Erythroblast (primary cell): Measurements from ENCODE around the gene TFAP2A.

Source experiments
- DNase-seq, 2 experiments: peaks; one replicate each; lab custom pipeline; 2025; lab: John Stamatoyannopoulos, UW
- GATA1 ChIP-seq: IDR thresholded peaks from 2 replicates; pipeline ENCODE4 v1.6.1; 2011; ENCODE audit warnings: low read depth, mild to moderate bottlenecking, control low read depth, low read length, moderate library complexity
- POLR2A ChIP-seq: IDR thresholded peaks from 2 replicates; pipeline ENCODE4 v1.6.1; 2011; ENCODE audit warnings: mild to moderate bottlenecking, low read length

Gene TFAP2A

DNA sequence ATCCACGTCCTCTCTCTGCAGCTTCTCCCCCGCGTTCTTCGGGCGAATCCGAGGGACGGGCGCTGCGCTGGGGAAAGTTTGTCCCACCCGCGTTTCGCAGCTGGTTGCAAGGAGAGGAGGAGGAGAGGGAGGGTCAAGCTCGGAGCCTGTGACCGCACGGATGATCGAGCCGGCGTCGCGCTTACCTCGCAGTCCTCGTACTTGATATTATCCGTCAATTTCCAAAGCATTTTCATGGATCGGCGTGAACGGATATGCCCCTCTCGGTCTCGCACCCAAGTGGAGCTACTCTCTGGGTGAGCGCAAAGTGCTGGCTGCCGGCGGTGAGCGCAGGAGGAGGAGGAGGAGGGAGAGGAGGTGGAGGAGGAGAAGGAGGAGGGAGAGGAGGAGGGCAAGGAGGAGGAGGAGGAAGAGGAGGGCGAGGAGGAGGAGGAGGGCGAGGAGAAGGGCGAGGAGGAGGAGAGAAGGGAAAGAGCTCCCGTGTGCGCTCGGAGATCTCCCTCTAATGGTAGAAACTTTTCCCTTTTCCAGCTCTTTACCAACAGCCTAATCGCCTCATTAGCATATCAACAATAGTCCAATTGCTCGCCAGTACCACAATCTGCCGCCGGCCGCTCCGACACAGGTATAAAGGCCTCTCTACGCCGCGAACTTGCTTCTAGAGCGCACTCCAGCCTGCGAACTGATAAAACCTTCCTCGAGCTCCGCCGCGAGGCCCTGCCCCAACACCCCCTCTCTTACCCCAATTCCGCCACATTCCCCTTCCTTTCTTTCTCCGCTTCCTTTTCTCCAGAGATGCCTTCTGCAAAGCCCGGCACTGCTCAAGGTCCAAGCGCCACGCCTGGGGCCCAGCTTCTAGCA is at the start of gene TFAP2A:
TFAP2A (minus strand) TSS at position 319 of the 861 bp plus-strand sequence; CDS start at position 236, 83 bp downstream.
- DNase-seq, result no peak

DNA sequence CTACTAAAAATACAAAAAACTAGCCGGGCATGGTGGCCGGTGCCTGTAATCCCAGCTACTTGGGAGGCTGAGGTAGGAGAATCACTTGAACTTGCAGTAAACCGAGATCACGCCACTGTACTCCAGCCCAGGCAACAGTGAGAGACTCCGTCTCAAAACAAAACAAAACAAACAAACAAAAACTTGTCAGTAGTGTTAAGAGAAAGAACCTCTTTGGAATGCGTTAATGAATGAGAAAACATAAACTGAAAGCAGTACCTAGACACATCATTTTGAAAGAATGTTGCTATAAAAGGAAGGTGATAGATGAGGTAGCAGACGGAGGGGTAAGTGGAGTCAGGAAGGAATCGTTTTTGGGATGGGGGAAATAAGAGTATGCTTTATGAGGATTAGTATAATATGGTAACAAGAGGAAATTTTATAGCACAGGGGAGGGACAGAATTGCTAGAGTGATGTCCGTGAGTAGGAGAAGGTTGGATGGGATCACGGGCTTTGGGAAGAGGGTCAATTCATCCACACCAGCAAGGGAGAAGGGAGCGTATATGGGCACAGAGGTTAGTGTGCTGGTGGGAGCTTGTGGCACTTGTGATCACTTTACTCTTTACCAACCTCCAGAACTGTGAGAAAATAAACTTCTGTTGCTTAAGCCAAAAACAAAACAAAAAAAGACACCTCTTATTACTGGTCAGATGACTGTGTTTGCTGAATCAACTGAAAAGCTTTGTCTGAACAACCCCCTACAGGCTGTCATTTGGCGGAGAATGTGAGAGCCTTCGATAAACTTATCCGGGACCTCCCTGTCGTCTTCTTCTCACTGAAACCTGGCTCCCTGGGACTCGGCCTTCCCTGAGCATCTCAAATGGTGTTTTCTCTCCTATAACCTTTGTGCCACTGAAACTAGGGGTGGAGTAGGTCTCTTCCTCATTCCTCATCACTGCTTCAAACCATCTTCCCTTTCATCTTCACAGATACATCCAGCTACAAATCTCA is 48.9 kb upstream of the TFAP2A start:
- DNase-seq, result no peak
- no peak for TF ChIP-seq GATA1
- no peak for TF ChIP-seq POLR2A

More for the DNA sequence above, at the start of gene TFAP2A:
- TF ChIP-seq GATA1 (no peak), POLR2A (no peak)

DNA sequence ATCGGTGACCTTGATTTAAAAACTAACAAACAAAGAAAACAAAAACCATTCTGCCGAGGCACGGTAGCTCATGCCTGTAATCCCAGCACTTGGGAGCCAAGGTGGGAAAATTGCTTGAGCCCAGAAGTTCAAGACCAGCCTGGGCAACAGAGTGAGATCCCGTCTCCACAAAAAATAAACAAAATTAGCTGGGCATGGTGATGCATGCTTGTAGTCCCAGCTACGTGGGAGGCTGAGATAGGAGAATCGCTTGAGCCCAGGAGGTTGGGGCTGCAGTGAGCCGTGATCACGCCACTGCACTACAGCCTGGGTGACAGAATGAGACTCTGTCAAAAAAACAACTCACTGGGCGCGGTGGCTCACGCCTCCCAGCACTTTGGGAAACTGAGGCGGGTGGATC is 48.2 kb upstream of the TFAP2A start:
- DNase-seq, result no peak
- TF ChIP-seq GATA1 (no peak), POLR2A (no peak)

DNA sequence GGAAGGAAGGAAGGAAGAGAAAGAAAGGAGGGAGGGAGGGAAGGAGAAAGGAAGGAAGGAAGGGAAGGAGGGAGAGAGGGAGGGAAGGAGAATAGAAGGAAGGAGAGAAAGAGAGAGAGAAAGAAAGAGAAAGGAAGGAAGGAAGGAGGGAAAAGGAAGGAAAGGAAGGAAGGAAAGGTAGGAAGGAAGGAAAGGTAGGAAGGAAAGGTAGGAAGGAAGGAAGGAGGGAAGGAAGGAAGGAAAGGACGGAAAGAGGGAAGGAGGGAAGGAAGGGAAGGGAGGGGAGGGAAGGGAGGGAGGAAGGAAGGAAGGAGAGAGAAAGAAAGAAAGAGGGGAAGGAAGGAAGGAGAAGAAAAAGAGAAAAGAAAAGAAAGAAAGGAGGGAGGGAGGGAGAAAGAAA is 47.0 kb upstream of the TFAP2A start:
- no peak for DNase-seq
- TF ChIP-seq POLR2A (no peak), GATA1 (no peak)

DNA sequence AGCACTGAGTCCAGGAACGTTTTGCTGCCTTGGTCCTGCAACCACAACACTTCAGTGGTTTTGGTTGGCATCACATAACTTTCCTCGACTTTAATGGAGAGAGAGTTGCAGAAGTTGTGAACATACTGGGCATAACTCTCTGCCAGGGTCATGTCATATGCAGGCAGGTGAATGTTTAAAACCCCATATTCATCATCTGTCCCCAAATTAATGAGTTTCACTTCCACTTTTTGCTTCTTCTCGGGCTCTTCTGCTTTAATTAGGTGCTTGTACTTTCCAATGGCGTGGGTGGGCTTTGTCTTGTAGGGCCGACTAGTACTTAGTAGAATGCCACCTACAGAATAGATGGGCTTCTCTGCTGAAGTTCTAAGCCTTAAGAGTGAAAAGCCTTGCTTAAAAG is 45.2 kb upstream of the TFAP2A start:
- TF ChIP-seq GATA1 (no peak), POLR2A (no peak)
- DNase-seq, result no peak

DNA sequence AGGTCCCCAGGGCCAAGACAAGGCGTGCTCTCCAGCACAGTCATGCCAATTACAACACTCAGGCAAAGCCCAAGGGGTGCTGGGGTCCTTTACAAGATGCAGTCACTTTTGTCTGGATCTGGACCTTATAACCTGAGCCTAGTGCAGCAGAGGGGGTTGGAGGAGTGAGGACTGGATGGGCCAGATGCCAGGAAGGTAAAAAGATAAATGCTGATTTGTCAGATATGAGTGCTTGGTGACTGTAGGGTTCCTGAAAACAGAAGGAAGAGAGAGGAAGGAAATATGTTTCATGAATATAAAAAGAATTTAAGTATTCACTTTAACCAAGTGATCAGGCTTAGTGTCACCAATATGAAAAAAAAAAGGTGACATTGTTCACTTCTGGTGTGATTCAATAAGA is 43.4 kb upstream of the TFAP2A start:
- DNase-seq, result no peak
- TF ChIP-seq GATA1, result no peak
- no peak for TF ChIP-seq POLR2A

DNA sequence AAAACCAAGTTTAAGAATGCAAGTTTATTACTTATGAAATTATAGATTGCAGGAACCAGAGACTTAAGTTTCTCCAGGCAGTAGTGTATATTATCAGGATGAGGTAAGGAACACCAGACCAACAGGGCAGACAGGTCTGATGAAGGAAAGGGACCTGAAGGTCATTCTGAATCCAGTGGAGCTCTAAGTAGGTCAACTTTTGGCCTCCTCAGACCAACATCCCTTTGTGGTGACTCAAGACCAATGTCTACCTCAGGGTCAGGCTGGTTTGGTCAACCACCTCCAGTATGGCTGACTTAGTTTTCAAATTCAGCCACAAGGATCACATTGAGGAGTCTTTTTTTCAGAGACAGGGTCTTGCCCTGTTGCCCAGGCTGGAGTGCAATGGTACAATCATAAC is 38.7 kb upstream of the TFAP2A start:
- no peak for TF ChIP-seq GATA1
- no peak for TF ChIP-seq POLR2A
- no peak for DNase-seq

DNA sequence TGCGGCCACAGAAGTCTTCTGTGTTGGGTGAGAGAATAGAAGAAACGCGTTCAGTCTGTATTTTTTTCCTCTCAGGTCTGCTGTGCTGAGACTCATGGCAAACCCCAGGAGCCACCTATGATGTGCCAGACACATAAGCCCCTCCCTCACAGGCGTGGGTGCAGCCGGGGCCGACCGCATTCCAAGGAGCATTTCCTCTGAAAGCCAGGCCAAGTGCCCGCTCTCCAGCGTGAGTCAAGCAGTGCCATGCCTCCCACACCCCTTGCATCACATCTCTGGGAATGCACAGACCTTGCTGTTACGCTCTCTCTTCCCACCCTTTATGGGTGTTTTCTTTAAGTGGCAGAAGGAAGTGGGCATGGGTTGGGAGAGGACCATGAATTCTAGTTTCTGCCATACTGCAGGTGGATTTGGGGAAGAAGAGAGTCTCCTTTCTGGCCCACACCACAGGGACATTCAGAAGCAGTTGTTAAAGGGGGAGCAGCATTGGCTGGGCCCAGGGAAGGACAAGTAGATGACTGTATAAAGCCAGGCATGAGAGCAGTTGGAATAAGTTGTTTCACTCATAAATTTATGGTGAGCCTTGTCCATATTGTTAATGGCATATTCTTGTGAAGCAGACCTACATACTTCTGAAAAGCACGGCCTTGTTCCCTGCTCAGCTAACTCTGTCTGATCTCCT is 37.1 kb upstream of the TFAP2A start:
- DNase-seq, result no peak

DNA sequence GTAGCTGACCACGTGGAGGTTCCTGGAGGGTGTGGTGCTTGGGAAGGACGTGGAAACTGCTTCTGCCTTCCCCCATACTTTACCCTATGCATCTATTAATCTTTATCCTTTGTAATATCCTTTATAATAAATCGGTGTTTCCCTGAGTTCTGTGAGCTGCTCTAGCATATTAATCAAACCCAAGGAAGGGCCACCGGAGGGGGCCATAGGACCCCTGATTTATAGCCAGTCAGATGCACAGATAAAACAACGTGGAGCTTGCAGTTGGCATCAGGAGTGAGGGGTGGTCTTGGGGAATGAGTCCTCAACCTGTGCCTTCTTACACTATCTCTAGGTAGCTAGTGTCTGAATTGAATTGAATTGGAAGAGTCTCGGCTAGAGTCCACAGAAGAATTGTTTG is 36.5 kb upstream of the TFAP2A start:
- TF ChIP-seq GATA1, result no peak
- TF ChIP-seq POLR2A, result no peak
- DNase-seq, result peak in 1 of 2 experiments; percentile 3

More for the DNA sequence above, 37.1 kb upstream of the TFAP2A start:
- no peak for TF ChIP-seq POLR2A
- no peak for TF ChIP-seq GATA1

DNA sequence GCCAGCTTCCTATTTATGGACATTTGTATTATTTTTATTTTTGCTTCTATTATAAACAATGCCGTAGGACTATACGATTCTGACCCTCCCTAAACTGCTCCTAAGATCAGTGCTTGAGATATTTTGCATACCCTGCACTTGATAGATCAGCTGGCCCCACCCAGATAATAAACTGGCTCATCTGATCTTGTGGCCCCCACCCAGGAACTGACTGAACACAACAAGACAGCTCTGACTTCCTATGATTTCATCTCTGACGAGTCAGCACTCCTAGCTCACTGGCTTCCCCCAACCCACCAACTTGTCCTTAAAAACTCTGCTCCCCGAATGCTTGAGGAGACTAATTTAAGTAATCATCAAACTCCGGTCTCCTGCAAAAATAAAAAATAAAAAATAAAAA is 34.9 kb upstream of the TFAP2A start:
- TF ChIP-seq GATA1, result no peak
- no peak for TF ChIP-seq POLR2A
- peak; percentile 5 to 67 for DNase-seq

DNA sequence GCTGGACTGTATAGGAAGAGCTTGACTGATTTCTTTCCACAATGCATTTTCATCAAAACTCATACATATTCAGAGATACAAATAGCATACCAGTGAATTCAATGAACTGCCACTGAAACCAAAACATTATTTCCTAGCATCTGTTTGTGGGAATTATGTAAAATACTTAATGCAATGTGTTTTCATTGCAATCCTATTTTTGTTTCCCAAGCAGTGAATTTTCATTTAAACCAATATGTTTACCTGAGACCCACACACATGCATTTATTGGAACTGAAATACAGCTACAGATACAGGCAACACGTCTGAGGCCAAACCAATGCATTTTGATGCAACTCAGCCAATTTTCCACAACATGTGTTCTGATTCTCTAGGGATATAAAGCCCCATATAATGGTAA is 33.2 kb upstream of the TFAP2A start:
- no peak for TF ChIP-seq POLR2A
- TF ChIP-seq GATA1, result no peak
- DNase-seq, result no peak

DNA sequence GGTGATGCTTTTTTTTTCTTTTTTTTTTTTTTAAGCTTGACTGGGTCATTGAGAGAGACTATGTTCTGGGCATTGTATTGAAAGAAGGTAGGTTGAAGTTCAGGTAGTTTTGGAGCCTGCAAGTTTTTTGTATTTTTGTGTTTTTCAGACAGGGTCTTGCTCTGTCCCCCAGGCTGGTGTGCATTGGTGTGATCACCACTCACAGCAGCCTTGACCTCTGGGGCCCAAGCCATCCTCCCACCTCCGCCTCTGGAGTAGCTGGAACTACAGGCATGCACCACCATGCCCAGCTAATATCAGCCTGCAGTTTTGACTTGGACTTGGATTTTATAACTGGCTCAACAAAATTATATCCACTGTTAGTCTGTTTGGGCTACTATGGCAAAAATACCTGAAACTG is 31.7 kb upstream of the TFAP2A start:
- TF ChIP-seq POLR2A (no peak), GATA1 (no peak)
- DNase-seq, result no peak

DNA sequence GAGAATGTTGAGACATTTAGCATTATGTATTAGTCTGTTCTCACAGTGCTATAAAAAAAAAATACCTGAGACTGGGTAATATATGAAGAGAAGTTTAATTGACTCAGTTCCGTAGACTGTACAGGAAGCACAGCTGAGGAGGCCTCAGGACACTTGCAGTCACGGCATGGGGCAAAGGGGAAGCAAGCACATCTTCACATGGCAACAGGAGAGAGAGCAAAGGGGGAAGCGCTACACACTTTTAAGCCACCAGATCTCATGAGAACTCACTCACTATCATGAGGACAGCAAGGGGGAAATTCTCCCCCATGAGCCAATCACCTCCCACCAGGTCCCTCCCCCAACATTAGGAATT is 26.8 kb upstream of the TFAP2A start:
- TF ChIP-seq POLR2A (no peak), GATA1 (no peak)
- no peak for DNase-seq
